Stimulated activated CD8-positive, alpha-beta memory T cell treated with anti-CD3 and anti-CD28 coated beads, Interleukin-12 subunit alpha, Interleukin-12 subunit beta, amount 100 ng/mL, for 24 hours (primary cell): ENCODE data around the gene CBLN1.
"Not testable (repeated sequence)": the region's sequence is repeated elsewhere in the genome, so short reads cannot be mapped to it uniquely, and the experiment has no call there.

Experiments
- DNase-seq: peaks from one replicate; pipeline ENCODE4 v3.0.0-alpha.2; 2020; ENCODE audit errors: extremely low read depth

Gene CBLN1

GRCh38 chr16:49277766-49278566 lies 3.7 kb downstream of the CBLN1 start:
- DNase-seq = no peak

- no peak for DNase-seq
These were observed 4.3 kb downstream of the CBLN1 start for GRCh38 chr16:49277386-49277742.

GRCh38 chr16:49276646-49277385 lies 4.8 kb downstream of the CBLN1 start:
- no peak for DNase-seq

DNA sequence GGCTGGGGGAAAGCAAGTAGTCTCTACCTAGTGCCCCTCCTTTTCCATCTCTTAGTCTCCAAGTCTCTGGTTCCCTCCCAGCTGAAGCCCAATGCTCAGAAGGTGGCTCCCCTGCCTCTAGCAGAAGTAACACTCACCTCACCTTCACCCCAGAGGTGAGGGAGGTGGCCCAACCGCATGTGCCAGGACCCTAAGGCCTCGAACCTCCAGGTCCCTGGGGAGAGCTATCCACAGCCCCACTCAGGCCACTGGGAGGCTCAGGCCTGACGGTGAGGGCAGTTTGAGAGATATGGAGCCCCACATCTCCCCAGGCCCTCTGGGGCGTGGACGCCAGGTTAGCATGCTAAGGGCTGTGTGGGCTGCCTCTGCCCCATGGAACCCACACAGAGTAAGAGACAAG lies 5.8 kb downstream of the CBLN1 start:
- DNase-seq = no peak

DNA sequence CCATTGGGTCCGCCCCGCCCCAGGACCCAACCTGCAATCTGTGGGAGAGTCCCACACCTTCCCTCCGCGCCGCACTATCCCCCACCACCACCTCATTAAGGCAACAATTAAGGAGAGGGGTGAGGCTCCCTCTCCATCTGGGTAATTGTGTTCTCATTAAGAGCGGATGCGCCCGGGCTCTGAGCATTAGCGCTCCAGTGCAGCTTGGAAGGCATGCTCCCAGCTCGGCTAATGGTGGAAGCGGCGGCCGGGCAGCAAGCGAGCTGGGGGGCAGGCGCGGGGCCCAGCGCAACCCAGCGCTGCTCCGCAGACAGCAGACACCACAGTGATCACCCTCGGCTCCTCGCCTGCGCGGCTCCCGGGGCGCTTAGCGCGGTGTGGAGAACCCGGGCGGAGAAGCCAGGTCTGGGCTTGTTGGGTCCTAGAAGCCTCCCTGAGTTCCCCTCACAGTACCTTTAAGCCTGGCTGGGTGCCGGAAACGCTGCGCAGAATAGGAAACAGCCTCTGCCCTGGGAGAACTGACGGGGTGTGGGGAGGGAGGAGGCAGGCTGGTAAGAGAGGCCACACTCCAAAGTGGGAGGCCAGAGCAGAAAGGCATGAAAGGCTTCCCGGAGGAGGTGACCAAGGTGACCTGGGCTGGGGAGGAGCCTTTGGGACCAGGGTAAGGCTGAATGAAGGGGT lies 6.4 kb downstream of the CBLN1 start:
- no peak for DNase-seq

DNA sequence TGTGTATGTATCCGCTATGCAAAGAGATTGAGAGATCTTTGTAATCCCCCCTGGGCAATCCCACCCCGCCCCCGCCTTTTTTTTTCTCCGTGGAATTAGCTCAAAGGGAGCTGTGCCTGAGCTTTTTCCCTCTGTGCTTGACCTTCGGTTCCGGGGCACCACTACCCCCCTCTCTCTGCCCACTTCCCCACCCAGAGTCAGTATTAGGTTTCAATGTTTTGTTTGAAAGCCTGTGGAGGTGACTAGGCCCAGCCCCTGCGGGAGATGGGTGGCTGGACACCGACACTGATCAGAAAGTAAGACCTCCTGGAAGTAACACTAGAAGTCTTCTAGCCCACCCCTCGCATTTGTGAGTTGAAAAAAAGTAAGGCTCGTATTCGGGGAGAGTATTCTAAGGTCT lies 7.0 kb downstream of the CBLN1 start:
- DNase-seq = no peak

- no peak for DNase-seq
These were observed 7.9 kb downstream of the CBLN1 start for GRCh38 chr16:49273771-49274170.

DNA sequence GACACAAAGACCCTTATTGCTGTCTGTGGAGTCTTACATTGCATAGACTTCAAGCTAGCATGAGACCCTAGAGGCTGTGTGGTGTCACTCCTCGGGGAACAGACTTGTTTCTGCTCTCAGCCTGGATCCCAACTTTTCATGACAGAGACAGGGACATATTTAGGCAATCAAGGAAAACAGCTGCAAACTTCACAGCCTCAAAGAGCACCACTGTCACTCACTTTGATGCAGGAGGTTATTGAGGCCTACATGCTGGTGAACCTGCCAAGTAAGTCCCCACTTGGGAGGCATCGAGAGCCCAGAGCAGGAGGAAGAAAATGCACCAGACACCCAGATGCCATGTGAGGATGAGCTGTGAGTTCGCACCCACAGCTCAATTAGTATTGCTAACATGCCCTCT lies 10.3 kb downstream of the CBLN1 start:
- DNase-seq = no peak

DNA sequence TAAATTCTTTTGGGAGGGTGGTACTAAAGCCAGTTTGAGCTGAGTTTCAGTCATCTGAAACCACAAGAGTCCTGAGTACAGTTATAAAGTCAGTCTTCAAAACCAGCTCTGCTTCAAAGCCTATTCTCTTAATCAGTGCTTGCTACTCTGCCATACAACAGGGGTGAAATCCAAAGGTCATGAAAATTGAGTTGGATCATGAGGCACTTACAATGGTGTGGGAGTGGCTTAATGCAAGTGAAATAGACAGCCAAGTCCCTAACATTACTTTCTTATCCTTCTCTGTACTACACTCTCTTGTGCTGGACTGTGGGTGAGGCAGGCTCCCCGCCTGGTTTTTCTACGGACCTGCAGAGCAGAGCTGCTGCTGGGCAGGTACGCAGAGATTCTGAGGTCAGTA lies 12.4 kb downstream of the CBLN1 start:
- no peak for DNase-seq

DNA sequence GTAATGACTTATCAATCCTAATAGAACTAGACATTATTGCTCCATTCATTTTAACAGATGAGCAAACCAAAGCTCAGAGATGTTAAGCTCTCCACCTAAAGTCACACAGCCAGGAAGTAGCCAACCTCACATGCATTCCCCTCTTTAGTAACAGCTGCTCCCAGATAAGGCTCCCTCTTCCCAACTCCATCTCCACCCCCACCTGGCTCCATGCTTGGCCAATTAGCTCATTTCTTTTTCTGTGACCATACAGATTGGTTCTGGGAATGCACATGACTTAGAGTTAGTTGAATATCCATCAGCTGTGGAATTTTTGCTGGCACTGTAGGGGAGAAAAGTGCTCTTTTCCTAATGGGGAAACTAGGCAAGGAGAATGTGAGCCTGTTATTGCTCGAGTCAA lies 13.0 kb downstream of the CBLN1 start:
- no peak for DNase-seq

DNA sequence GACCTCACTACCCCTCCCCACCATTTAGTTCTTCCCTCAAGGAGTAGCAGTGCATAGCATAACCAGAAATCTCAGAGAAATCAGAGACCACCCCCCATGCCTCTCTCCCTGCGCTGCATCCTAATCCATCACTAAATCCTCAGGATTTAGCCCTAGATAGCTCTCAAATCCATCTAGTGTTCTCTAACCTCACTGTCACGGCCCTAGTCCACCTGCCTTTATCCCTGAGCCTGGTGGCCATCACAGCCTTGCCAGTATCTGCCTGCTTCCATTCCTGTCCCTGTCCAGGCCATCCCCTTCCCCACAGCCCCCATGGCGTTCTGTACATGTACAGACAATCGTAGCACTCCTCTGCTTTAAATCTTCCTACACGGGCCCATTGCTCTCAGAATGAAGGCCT lies 19.1 kb downstream of the CBLN1 start:
- no peak for DNase-seq

- DNase-seq = no peak
These were observed 19.7 kb downstream of the CBLN1 start for GRCh38 chr16:49261930-49262329.

- no peak for DNase-seq
These were observed 20.6 kb downstream of the CBLN1 start for GRCh38 chr16:49260956-49261530.

DNA sequence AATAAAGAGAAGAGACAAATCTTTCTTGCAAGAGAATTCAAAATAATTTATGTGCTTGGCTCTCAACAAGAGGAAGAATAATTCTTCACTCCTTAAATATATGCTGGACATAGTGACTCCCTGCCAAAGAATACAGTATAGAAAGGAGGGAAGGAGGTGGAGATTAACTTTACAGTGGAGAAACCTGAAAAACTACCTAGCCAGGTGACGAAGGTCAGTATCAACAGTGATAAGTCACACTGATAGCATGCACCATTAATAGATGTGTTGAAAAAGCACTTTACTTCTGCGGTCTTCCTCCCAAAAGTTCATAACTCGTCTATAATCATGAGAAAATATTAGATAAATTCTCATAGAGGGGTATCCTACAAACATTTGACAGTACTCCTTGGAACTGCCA lies 21.4 kb downstream of the CBLN1 start:
- DNase-seq = no peak

GRCh38 chr16:49259330-49259729 lies 22.3 kb downstream of the CBLN1 start:
- no peak for DNase-seq

DNA sequence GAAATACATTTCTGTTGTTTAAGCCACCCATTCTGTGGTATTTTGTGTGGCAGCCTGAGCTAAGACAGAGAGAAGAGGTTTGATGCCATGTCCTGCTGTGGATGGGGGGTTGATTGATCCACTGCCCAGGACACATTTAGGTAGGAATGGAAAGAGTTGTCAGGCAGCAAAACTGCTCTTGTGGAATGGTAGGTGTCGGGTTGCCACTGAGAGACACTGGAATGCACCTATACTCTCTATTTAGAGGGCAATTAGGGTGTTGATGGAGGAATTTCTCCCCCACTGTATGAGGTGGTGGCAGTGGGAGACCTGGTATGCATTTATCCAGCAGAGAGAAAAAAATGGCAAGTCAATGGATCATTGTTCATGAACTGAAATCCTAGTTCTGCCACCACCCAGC lies 30.9 kb downstream of the CBLN1 start:
- DNase-seq = no peak

DNA sequence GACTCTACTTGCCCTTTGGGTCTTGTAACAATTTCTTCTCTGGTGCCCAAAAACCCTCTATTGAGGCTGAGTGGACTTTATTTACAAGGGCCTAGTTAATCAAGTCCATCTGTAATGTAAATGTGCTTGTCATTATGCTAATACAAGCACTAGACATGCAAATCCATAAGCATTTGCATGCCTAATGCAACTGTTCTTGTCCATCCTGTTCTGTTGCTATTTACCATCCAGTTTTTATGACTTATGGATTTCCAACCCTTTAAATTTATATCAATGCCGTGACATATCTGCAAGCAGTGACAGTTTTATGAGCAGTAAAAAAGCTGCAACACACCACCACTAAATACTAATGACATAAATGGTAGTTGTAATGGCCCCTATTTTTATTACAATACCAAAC lies 33.4 kb downstream of the CBLN1 start:
- DNase-seq = no peak

DNA sequence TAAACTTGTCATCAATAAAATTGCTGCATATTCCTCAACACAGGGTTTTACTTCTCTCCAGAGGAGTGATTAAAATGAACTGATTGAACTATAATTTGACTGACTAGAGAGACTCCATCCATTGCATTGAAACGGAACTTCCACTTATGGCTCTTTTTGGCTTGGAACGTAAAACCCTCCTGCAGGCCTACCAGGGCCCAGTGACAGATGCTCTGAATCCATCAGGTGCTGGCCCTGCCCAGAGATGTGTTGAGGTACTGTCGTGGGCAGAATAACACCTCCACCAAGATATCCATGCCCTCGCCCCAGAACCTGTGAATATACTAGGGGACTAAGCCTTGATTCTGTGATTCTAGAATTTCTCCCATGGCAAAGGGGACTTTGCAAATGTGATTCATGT lies 45.4 kb downstream of the CBLN1 start:
- DNase-seq = no peak

GRCh38 chr16:49228335-49228734 lies 53.3 kb downstream of the CBLN1 start:
- DNase-seq = not testable (repeated sequence)
